Measurements from ENCODE around the gene FOXJ3.

GRCh38 chr1:42348498-42348897 is 13.5 kb upstream of the FOXJ3 start:
- TF ChIP-seq POLR2AphosphoS5 (IDR thresholded peaks at IDR 0.05; ENCODE audit: low read depth, low read length) (no peak), POLR2A (IDR thresholded peaks at IDR 0.05; ENCODE audit: low read depth, low read length) (no peak), TAF1 (IDR thresholded peaks at IDR 0.05; ENCODE audit: low read depth, low read length) (no peak), PAX5 (IDR thresholded peaks at IDR 0.05; ENCODE audit: insufficient read depth, low read length, severe bottlenecking) (no peak), SPI1 (IDR thresholded peaks at IDR 0.05; ENCODE audit: low read depth, low read length) (no peak), POU2F2 (IDR thresholded peaks at IDR 0.05; ENCODE audit: low read depth, low read length) (no peak)
